ENCODE measurements around the gene AARS1.

AARS1 gene

DNA sequence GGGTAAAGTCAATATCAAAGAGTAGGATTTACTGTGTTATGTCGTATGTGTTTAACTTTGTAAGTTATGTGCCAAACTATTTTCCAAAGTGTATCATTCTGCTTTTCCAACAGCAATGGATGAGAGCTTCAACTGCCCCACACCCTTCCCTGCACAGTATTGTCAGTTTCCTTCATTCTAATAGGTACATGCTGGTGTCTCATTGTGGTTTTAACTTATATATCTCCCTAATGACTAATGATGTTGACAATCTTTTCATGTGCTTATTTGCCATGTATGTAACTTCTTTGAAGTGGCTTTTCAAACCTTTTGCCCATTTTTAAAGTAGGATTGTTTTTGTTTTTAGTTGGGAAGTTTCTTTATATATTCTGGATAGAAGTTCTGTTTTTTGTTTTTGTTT, 13.4 kb upstream of the AARS1 start:
- H3K9me2 ChIP-seq (replicated peaks; ENCODE audit: control insufficient read depth, low read length) = no peaks in the 10 kb centered on the region
- H3F3A ChIP-seq (ENCODE audit: control insufficient read depth, insufficient read depth) = peaks cover 4% of the 10 kb centered on the region; the same call in 1 of the 2 replicates
- peaks cover 89% of the 10 kb centered on the region for H3K79me2 ChIP-seq (ENCODE audit: control insufficient read depth, low read length)
- peaks cover 31% of the 10 kb centered on the region for H3K36me3 ChIP-seq (ENCODE audit: control insufficient read depth, low read length)
- TF ChIP-seq EZH2phosphoT487 (IDR thresholded peaks at IDR 0.05; ENCODE audit: borderline replicate concordance, low read length) = no peak
- TF ChIP-seq CTCF (IDR thresholded peaks at IDR 0.05; ENCODE audit: low read depth, low read length, poor library complexity, severe bottlenecking) = no peak
- no peak overlapping the region for H3K27ac ChIP-seq (ENCODE audit: low read depth, low read length)
- H3K4me3 ChIP-seq (ENCODE audit: low read length) = no peak overlapping the region
- no peak overlapping the region for H3K4me2 ChIP-seq (ENCODE audit: low read length)
- peaks cover 24% of the 10 kb centered on the region for H3K4me1 ChIP-seq (ENCODE audit: control insufficient read depth, low read length)
- H3K9me3 ChIP-seq (ENCODE audit: control insufficient read depth, insufficient read depth, low read length) = peaks cover 10% of the 10 kb centered on the region
- no peaks in the 10 kb centered on the region for H3K27me3 ChIP-seq (ENCODE audit: control insufficient read depth, low read length)
- no peaks in the 10 kb centered on the region for H4K20me1 ChIP-seq (ENCODE audit: control insufficient read depth, insufficient read depth, low read depth, low read length)

DNA sequence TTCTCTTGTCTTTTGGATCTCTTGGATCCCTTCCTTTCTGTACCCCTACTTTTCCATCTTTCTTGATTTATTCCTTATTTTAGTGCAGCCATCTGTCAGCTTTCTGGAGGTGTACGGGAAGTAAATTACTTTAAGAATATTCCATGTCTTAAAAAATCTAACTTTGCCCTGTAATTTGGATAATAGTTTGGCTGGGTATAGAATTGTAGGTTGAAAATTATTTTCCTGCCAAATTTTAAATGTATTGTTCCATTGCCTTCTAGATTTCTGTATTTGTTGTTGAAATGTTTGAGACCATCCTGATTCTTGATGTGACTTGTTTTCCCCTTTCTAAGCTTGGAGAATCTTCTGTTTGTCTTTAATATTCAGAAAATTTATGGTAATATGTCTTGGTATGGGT, 11.8 kb upstream of the AARS1 start:
- TF ChIP-seq EZH2phosphoT487 (IDR thresholded peaks at IDR 0.05; ENCODE audit: borderline replicate concordance, low read length) (no peak), CTCF (IDR thresholded peaks at IDR 0.05; ENCODE audit: low read depth, low read length, poor library complexity, severe bottlenecking) (no peak)
- Histone ChIP-seq H3K36me3 (ENCODE audit: control insufficient read depth, low read length) (peaks cover 31% of the 10 kb centered on the region), H3K9me2 (replicated peaks; ENCODE audit: control insufficient read depth, low read length) (no peaks in the 10 kb centered on the region), H3F3A (ENCODE audit: control insufficient read depth, insufficient read depth) (peaks cover 7% of the 10 kb centered on the region; the same call in 1 of the 2 replicates), H3K27ac (ENCODE audit: low read depth, low read length) (no peak overlapping the region), H3K4me3 (ENCODE audit: low read length) (no peak overlapping the region), H4K20me1 (ENCODE audit: control insufficient read depth, insufficient read depth, low read depth, low read length) (no peaks in the 10 kb centered on the region), H3K27me3 (ENCODE audit: control insufficient read depth, low read length) (no peaks in the 10 kb centered on the region), H3K79me2 (ENCODE audit: control insufficient read depth, low read length) (peaks cover 74% of the 10 kb centered on the region), H3K4me1 (ENCODE audit: control insufficient read depth, low read length) (peaks cover 24% of the 10 kb centered on the region), H3K4me2 (ENCODE audit: low read length) (no peak overlapping the region), H3K9me3 (ENCODE audit: control insufficient read depth, insufficient read depth, low read length) (peaks cover 10% of the 10 kb centered on the region)

DNA sequence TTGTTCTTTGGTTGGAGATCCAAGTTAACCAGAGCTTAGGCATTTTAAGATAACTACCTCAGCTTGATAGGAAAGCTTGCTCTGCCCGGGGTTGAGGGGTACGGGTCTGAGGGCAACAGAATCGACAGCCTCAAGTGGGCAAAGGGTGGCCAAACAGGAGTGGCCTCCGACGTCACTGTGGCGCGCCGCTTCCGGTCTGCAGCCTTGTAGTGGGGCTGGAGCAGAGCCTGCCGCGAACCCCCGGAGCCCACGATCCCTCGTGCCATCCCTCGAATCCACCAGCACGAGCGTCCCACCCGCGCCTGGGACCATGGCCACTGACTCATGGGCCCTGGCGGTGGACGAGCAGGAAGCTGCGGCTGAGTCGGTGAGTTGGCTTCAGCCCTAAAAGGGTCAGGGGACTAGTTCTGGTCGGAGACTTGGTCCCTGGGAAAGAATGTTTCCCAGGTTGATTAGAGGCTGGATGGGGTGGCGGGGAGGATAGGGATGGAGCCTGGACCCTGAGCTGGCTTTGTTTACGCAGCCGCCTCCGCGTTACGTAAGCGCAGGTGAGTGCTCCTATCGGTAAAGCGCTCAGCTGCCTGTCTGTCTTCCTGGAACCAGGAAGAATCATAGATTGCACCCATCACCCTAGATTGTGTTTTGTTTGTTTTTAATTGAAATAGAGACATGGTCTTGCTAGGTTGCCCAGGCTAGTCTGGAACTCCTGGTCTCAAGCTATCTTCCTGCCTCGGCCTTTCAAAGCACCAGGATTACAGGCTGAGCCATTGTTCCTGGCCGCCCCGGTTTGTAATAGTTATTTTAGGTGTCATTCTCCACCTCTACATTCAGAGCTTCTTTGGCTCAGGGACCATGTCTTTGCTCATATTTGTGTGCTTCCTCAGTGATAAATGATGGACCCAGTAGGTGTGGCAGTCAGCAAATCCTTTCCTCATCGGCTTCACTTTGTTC, 10.0 kb upstream of the AARS1 start, which contains the start of gene DDX19B:
Gene DDX19B (plus strand): TSS at position 199 of the 951 bp plus-strand sequence. CDS start 112 bp downstream, at position 311.
- Histone ChIP-seq H3K79me2 (ENCODE audit: control insufficient read depth, low read length) (peaks cover 58% of the 10 kb centered on the region), H3K4me1 (ENCODE audit: control insufficient read depth, low read length) (peaks cover 16% of the 10 kb centered on the region), H3K27me3 (ENCODE audit: control insufficient read depth, low read length) (no peaks in the 10 kb centered on the region), H3K9me3 (ENCODE audit: control insufficient read depth, insufficient read depth, low read length) (peaks cover 10% of the 10 kb centered on the region), H3K4me2 (ENCODE audit: low read length) (peak within 1 kb of the TSS; percentile 87), H4K20me1 (ENCODE audit: control insufficient read depth, insufficient read depth, low read depth, low read length) (no peaks in the 10 kb centered on the region), H3K27ac (ENCODE audit: low read depth, low read length) (peak within 1 kb of the TSS; percentile 48), H3K36me3 (ENCODE audit: control insufficient read depth, low read length) (peaks cover 31% of the 10 kb centered on the region), H3K9me2 (replicated peaks; ENCODE audit: control insufficient read depth, low read length) (no peaks in the 10 kb centered on the region), H3F3A (ENCODE audit: control insufficient read depth, insufficient read depth) (peaks cover 7% of the 10 kb centered on the region; the same call in 1 of the 2 replicates), H3K4me3 (ENCODE audit: low read length) (peak within 1 kb of the TSS; percentile 99)
- no peak for TF ChIP-seq CTCF (IDR thresholded peaks at IDR 0.05; ENCODE audit: low read depth, low read length, poor library complexity, severe bottlenecking)
- TF ChIP-seq EZH2phosphoT487 (IDR thresholded peaks at IDR 0.05; ENCODE audit: borderline replicate concordance, low read length) = no peak

Data from DOHH2 (cell line).